Right lobe of liver (tissue), 4 donors: Measurements from ENCODE around the gene ITGA8.

Source experiments
- POLR2A ChIP-seq: fragments of 450-650 bp; IDR thresholded peaks from one replicate; pipeline ENCODE4 v1.6.1; 2017; ENCODE audit warnings: antibody characterized with exemption, mild to moderate bottlenecking
- TF ChIP-seq, protein P1 (sequence below), 4 donors: fragments of 200-600 bp in 3 of 4; fragments of 450-650 bp in 1 of 4; IDR thresholded peaks; one replicate each; pipeline versions ENCODE4 v1.5.1 to v1.8.0; 2016 to 2022; ENCODE audit warnings: antibody characterized with exemption in 4 of 4, mild to moderate bottlenecking in 2 of 4
- donor health status: DM: no; HTN: no; CAD: no.
- donor health status: DM: no; HTN: no; CAD: no.
- donor health status: DM: no; HTN: yes; CAD: no.

DNA sequence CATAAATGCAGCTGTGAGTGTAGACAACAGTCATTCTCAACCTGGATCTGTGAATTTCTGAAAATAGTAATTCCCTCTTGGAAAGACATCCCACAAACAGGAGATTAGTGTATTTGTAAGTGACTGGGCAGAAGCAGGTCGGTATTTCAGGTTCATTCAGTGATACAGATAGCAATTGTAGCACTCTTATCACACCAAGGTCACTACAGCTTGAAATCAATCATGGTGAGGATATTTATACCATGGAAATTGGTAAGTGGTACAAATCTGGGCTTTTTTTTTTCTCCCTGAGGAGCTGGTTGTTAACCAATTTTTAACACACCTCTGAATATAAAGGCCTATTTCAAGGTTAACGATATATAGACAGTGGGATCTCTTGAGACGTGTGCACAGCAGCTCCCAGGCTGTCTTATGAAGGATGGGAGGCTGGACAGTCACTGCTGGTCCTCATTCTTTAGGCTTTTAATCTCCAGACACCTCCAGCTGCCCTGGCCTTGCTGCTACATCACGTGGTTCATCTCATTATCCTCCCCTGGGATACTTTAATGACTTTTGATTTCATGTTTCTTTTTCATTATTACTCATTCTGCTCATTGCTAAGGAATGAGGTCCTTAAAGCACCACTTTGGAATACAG is 87.1 kb downstream of the ITGA8 start:
- TF ChIP-seq, protein P1, sequence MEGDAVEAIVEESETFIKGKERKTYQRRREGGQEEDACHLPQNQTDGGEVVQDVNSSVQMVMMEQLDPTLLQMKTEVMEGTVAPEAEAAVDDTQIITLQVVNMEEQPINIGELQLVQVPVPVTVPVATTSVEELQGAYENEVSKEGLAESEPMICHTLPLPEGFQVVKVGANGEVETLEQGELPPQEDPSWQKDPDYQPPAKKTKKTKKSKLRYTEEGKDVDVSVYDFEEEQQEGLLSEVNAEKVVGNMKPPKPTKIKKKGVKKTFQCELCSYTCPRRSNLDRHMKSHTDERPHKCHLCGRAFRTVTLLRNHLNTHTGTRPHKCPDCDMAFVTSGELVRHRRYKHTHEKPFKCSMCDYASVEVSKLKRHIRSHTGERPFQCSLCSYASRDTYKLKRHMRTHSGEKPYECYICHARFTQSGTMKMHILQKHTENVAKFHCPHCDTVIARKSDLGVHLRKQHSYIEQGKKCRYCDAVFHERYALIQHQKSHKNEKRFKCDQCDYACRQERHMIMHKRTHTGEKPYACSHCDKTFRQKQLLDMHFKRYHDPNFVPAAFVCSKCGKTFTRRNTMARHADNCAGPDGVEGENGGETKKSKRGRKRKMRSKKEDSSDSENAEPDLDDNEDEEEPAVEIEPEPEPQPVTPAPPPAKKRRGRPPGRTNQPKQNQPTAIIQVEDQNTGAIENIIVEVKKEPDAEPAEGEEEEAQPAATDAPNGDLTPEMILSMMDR (IDR thresholded peaks at IDR 0.05): no peak
- no peak for TF ChIP-seq POLR2A
